Measurements from ENCODE around the gene BTRC.

- TF ChIP-seq CTCF (IDR thresholded peaks at IDR 0.05; ENCODE audit: low read depth, low read length), result no peak
- TF ChIP-seq POLR2A (IDR thresholded peaks at IDR 0.05; ENCODE audit: extremely low read depth, insufficient read length), result no peak
Measured at GRCh38 chr10:101476383-101476782, 122.4 kb downstream of the BTRC start.

Measured in NB4 (cell line).